Pancreas (tissue), 10 donors: ENCODE results near the gene MSI1. TPM values are rescaled to one million over a fixed set of nuclear protein-coding genes. Genes with fewer than 3 reads are reported as not detected.

Experiments
- ATAC-seq, 4 donors: fragments of 200-7000 bp; cut with Tn5 transposase; one replicate each; pipeline versions ENCODE4 v1.8.0 to v1.9.1; 2020; ENCODE audit warnings: mild to moderate bottlenecking in 4 of 4, moderate library complexity in 4 of 4
- DNase-seq, 6 donors: peaks; one replicate each; pipeline ENCODE4 v3.0.0-alpha.2; 2020
- FAIRE-seq: peaks from 2 replicates; lab custom pipeline; 2012; peaks lifted over from hg19 to GRCh38; lab: Jason Lieb, UNC
- H3K27ac ChIP-seq, 4 donors: fragments of 200-600 bp; sonication (generic); 1 replicate in 3 of 4; 2 replicates in 1 of 4; pipeline versions ENCODE4 v1.5.0 to v1.8.0; 2020
- H3K27me3 ChIP-seq, 4 donors: fragments of 200-600 bp; one replicate each; pipeline ENCODE4 v1.8.0; 2021
- H3K36me3 ChIP-seq, 3 donors: fragments of 200-600 bp; sonication (generic) in 1 of 3; one replicate each; pipeline versions ENCODE4 v1.5.0 to v1.8.0; 2020 to 2021
- H3K4me1 ChIP-seq, 3 donors: fragments of 200-600 bp; one replicate each; pipeline ENCODE4 v1.8.0; 2021
- H3K4me3 ChIP-seq, 4 donors: fragments of 200-600 bp; sonication (generic) in 2 of 4; one replicate each; pipeline versions ENCODE4 v1.5.0 to v1.8.0; 2020 to 2021
- H3K9me3 ChIP-seq, 4 donors: fragments of 200-600 bp; one replicate each; pipeline ENCODE4 v1.8.0; 2021
- WGBS, 2 donors: extraction: QIAGEN DNeasy Blood & Tissue Kit; methylation state at CpG; one replicate each; pipeline ENCODE4 v1.1.7; 2013; 5-methylcytosine and 5-hydroxymethylcytosine counted together
- intact Hi-C, 3 donors: fragments of 100-400 bp; cut with DNase I; formaldehyde crosslinking; loops; one replicate each; pipeline versions ENCODE4 v1.11.1 to v1.14.2; 2022
- polyA plus RNA-seq, 2 donors: library from polyadenylated mRNA; stranded (reverse); fragments of 200-250 nt; gene quantifications; one replicate each; pipeline ENCODE4 v1.2.3, GENCODE V29; 2013
- total RNA-seq, 6 donors: library from RNA; stranded (reverse); fragmentation: NEBNext Ultra II Directional in 4 of 6; extraction: Animal tissue kit (Norgen Biotek cat#: 25700) in 4 of 6; gene quantifications; one replicate each; pipeline versions ENCODE4 v1.2.1 to v1.2.4, GENCODE V29; 2021 to 2023
- TF ChIP-seq, protein P1 (sequence below), 4 donors: fragments of 200-600 bp; sonication (generic) in 3 of 4; IDR thresholded peaks; one replicate each; pipeline versions ENCODE4 v1.5.0 to v1.8.0; 2021; ENCODE audit warnings: antibody characterized with exemption in 4 of 4
- donor health status: healthy with polysubstance abuse.
- donor health status: DM: no; HTN: no; CAD: no; lungs with moderate emphysema.
- donor health status: DM: no; HTN: no; CAD: no.
- donor health status: control.
- donor health status: control.
- donor health status: Bipolar disorder and iron deficiency.
- donor health status: DM: yes; HTN: yes; CAD: no.
- donor health status: DM: no; HTN: no; CAD: no.
- donor health status: DM: no; HTN: no; CAD: no.
- donor health status: DM: yes; HTN: yes; CAD: no.

MSI1 gene
- total RNA-seq (1 to 10 TPM; 3.0 to 6.0 (median 4.8) TPM), polyA plus RNA-seq (1 to 10 TPM; 3.0 to 4.8 TPM)

- no peaks in the 10 kb centered on the region for H3K9me3 ChIP-seq
- TF ChIP-seq, protein P1, sequence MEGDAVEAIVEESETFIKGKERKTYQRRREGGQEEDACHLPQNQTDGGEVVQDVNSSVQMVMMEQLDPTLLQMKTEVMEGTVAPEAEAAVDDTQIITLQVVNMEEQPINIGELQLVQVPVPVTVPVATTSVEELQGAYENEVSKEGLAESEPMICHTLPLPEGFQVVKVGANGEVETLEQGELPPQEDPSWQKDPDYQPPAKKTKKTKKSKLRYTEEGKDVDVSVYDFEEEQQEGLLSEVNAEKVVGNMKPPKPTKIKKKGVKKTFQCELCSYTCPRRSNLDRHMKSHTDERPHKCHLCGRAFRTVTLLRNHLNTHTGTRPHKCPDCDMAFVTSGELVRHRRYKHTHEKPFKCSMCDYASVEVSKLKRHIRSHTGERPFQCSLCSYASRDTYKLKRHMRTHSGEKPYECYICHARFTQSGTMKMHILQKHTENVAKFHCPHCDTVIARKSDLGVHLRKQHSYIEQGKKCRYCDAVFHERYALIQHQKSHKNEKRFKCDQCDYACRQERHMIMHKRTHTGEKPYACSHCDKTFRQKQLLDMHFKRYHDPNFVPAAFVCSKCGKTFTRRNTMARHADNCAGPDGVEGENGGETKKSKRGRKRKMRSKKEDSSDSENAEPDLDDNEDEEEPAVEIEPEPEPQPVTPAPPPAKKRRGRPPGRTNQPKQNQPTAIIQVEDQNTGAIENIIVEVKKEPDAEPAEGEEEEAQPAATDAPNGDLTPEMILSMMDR (IDR thresholded peaks at IDR 0.05): no peak
- ATAC-seq (peak in 2 of 4 donors; percentile 37 to 51), DNase-seq (peak in 3 of 6 donors; percentile 56 to 74 (median 68)), FAIRE-seq (no peak)
- H3K27ac ChIP-seq: peak within 1 kb of the TSS in 3 of 4 donors; percentile 22 to 51 (median 47)
- H3K36me3 ChIP-seq: no peaks in the 10 kb centered on the region
- H3K4me3 ChIP-seq: peak within 1 kb of the TSS; percentile 67 to 75 (median 72)
- H3K27me3 ChIP-seq: no peaks in the 10 kb centered on the region
- intact Hi-C loops: loop anchor here in 1 of 3 donors (10.0 kb wide), 1 partner anchor 56 kb away; no protein-coding TSS in a partner anchor
- peaks cover 7 to 15% (median 10%) of the 10 kb centered on the region in 3 donors for H3K4me1 ChIP-seq
- 0 to 1% methylated on average over 55 to 119 of the region's 119 CpGs for WGBS, 2 donors
These were observed at the start of gene MSI1 for GRCh38 chr12:120368789-120369602. TSS of gene MSI1 (minus strand) at chr12:120369164. CDS start at chr12:120369091, 73 bp downstream.

- DNase-seq: no peak
- 93 to 96% methylated on average over 4 of the region's 4 CpGs for WGBS, 2 donors
These were observed 49.1 kb upstream of the MSI1 start for GRCh38 chr12:120417917-120418580.

DNA sequence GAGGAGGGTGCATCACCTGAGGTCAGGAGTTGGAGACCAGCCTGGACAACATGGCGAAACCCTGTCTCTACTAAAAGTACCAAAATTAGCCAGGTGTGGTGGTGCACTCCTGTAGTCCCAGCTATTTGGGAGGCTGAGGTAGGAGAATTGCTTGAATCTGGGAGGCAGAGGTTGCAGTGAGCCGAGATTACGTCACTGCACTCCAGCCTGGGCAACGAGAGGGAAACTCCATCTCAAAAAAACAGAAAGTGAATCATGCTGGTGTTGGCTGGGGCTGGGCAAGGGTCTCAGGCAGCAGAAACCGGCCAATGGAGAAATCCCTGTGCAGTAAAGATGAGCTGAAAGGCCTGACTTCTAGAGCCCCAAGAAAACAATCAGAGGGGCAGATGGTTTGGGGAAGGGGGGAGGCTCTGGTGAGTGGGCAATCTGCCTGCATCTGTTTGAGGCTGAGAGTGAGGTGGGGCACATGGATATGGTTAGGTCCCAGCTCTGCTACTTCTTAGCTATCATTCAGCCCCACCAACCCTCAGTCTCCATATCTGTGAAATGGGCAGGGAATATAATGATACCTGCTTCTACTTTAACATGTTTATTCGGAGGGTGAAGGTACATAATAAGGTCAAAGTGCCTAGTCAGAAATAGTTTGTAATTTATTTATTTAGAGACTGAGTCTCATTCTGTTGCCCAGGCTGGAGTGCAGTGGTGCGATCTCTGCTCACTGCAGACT, 47.7 kb upstream of the MSI1 start:
- intact Hi-C loops: no loop called here
- Histone ChIP-seq H3K27me3 (no peaks in the 10 kb centered on the region), H3K9me3 (no peaks in the 10 kb centered on the region), H3K4me3 (no peak overlapping the region), H3K4me1 (peaks cover 5 to 11% (median 9%) of the 10 kb centered on the region in 3 donors), H3K36me3 (no peaks in the 10 kb centered on the region), H3K27ac (no peak overlapping the region)
- TF ChIP-seq, protein P1 (IDR thresholded peaks at IDR 0.05): no peak
- FAIRE-seq (no peak), ATAC-seq (no peak), DNase-seq (no peak)
- 84 to 86% methylated on average over 7 of the region's 7 CpGs for WGBS, 2 donors

More at GRCh38 chr12:120417917-120418580, 49.1 kb upstream of the MSI1 start:
- H3K9me3 ChIP-seq: no peaks in the 10 kb centered on the region
- peaks cover 5 to 10% (median 9%) of the 10 kb centered on the region in 3 donors for H3K4me1 ChIP-seq
- TF ChIP-seq, protein P1 (IDR thresholded peaks at IDR 0.05): no peak
- H3K27ac ChIP-seq: no peak overlapping the region
- intact Hi-C loops: no loop called here
- no peaks in the 10 kb centered on the region for H3K36me3 ChIP-seq
- H3K27me3 ChIP-seq: no peaks in the 10 kb centered on the region
- H3K4me3 ChIP-seq: no peak overlapping the region
- FAIRE-seq (no peak), ATAC-seq (no peak)

DNA sequence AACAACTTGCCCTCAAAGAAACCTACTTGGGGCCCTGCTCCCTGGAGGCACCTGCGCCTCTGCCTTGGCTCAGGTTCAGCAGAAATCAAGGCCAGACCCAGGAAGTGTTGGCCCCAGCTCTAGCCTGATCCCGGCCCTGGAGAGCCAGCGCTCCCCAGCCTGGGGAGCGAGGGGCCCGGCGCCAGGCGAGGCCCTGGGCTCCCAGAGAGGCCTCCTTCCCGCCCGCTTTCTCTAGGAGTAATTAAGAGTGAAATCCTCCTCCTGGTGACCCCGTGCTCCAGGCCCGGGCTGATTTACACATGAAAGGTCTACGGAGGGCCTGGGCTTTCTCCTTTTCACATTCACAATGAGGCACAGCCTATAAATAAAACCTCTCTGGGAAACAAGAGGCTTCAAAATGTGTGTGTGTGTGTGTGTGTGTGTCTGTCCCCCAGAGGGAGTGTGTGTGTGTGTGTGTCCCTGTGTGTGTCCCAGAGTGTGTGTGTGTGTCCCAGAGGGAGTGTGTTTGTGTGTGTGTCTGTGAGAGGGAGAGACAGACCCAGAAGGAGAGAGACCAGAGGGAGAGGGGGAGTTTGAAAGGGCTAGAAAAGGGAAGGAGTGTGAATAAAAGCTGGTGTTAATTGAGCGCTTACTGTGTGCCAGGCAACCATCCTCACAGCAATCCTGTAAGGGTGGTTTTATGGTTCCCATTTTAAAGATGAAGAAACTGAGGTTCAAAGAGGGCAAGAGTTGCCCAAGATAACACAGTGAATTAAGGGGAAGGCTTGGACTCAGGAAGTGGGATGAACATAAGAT, 45.1 kb upstream of the MSI1 start:
- Histone ChIP-seq H3K4me1 (peaks cover 5 to 11% (median 9%) of the 10 kb centered on the region in 3 donors), H3K9me3 (no peaks in the 10 kb centered on the region), H3K36me3 (no peaks in the 10 kb centered on the region), H3K27ac (peak overlapping the region; percentile 50 to 64 (median 60)), H3K27me3 (no peaks in the 10 kb centered on the region), H3K4me3 (no peak overlapping the region)
- FAIRE-seq: no peak
- TF ChIP-seq, protein P1 (IDR thresholded peaks at IDR 0.05): no peak
- WGBS, 2 donors: 15 to 19% methylated on average over 13 of the region's 13 CpGs
- intact Hi-C loops: no loop called here
- peak; percentile 97 to 100 (median 99) for ATAC-seq
- DNase-seq: peak; percentile 73 to 88 (median 78)
